GM08714 (cell line): ENCODE results near the gene DCP2.

ENCODE experiments used
- H3K4me3 ChIP-seq: fragments of 200-500 bp; sonication (Bioruptor generic); 2 replicates; pipeline ENCODE4 v1.5.1; 2014; ENCODE audit warnings: mild to moderate bottlenecking, low read length, inconsistent platforms
- ZNF274 ChIP-seq: IDR thresholded peaks from 2 replicates; pipeline ENCODE4 v1.6.1; 2012; ENCODE audit warnings: mild to moderate bottlenecking, low read depth, low read length

The DCP2 gene

DNA sequence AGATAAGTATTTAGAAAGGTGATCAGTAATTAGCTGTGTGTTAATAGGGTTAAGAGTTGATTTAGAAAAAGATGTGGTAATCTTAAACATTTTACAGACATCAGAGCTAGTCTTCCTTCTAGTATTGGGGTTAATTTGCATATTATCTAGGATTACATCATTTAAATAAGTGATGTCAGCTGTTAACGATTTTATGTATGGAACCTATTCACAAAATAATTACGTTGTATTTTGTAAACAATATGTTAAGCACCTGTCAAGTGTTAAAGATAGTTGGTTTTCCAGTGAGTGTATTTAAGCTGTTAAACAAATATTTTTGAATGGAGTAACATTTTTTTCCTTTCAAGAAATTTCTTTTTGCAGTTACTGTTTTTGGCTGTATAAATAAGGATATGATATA is 2.2 kb downstream of the DCP2 start:
- TF ChIP-seq ZNF274, result no peak
- peak overlapping the region; percentile 97; the same call in 1 of the 2 replicates for H3K4me3 ChIP-seq

DNA sequence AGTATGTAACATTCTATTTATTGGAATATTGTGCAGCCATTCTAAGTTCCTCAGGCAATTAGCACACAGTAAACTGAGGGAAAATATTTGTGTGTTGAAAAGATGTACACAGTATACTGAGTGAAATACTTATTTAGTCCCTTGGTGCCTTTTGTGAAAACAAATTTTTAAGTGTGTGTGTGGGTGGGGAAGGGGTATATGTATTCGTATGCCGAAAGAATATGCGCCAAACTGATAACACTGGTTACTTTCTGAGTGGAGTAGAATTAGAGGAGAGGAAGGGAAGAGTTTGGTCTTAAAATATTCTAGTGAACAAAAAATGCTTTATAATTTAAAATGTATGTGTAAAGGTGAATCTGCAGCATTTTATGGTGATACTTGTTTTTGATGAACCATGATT is 3.1 kb downstream of the DCP2 start:
- TF ChIP-seq ZNF274, result no peak
- H3K4me3 ChIP-seq, result no peak overlapping the region; the same call in 1 of the 2 replicates

DNA sequence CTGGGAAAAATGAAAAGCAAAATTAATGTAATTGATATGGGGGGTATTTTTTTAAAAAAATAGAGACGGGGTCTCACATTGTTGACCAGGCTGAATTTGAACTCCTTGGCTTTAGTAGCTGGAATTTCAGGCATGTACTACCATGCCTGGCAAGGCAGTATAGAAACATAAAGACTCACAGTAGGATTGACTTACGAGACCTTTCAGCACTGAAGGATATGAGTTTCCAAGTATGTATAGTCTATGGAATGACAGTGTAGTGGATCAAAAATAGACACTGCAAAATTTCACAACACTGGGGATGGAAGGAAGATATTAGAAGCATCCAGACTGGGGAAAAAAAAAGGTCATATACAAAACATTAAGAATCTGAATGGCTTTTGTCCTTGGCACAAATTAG is 6.8 kb downstream of the DCP2 start:
- no peak overlapping the region for H3K4me3 ChIP-seq
- no peak for TF ChIP-seq ZNF274

DNA sequence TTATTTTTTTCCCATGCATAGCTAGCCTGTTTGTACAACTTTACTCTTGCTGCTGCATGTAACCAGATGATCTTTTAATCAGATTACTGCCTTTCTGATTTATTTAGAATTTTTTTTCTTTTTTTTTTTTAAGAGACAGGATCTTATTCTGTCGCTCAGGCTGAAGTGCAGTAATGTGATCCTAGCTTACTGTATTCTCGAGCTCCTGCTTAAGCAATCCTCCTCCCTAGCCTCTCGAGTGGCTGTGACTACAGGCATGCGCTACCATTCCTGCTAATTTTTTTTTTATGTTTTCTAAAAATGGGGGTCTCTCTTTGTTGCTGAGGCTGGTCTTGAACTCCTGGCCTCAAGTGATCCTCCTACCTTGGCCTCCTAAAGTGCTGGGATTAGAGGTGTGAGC is 9.6 kb downstream of the DCP2 start:
- H3K4me3 ChIP-seq, result no peak overlapping the region
- TF ChIP-seq ZNF274, result no peak

DNA sequence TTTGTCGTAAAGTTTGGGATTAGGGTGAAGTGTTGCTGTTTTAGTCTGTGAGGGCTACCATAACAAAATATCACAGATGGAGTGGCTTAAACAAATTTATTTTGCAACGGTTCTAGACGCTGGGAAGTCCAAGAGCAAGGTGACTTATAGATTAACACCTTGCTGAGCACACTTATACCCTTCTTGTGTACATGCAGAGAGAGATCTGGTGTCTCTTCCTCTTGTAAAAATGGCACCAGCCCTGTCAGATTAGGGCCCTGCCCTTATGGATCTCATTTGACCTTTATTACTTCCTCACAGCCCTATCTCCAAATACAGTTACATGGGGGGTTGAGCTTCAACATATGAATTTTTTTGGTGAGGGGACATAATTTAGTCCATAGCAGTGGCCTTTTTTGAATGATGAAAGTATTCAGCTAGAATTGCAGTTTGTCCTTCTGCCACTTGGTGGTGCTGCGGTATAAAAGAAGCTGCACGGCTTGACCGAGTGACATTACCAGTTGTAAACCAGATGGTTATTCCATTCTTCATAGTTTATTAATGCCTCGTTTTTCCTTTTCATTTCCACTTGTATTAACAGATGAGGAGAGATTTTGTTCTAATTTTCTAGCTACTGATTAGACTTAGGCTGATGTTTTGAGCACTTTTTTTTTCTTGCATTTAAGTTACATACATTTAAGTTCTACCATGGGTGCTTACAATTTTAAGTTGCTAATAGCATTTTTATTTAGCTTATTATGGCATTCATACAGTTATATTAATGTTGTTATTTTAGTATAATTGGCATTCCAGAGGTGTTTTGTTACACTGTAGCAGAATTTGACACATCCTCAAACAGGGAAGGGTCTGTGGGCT is 19.4 kb downstream of the DCP2 start:
- TF ChIP-seq ZNF274, result no peak
- H3K4me3 ChIP-seq, result no peak overlapping the region

DNA sequence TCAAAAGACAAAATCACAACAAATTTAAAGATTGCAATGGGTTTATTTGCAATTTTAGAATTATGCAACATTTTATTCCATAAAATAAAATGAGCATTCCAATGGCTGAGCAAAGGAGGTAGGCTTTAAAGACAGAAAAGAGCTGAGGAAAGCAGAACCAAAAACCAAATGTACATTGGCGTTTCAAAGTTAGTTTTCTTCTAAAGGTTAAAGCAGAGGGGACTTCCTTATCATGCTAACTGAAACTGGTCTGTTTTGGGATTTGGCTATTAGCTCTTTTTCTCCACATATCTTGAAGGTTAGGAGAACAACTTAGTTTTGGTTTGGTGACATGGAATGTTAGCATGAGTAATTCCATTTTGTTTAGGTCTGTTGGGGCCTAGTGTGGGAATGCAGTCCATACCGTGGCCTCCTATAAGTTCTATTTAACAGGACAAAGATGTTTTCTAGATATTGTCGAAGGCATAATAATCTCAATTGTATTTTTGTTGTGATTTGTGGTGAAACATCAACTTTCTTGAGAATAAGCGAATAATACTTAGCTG is 20.3 kb downstream of the DCP2 start:
- TF ChIP-seq ZNF274, result no peak

DNA sequence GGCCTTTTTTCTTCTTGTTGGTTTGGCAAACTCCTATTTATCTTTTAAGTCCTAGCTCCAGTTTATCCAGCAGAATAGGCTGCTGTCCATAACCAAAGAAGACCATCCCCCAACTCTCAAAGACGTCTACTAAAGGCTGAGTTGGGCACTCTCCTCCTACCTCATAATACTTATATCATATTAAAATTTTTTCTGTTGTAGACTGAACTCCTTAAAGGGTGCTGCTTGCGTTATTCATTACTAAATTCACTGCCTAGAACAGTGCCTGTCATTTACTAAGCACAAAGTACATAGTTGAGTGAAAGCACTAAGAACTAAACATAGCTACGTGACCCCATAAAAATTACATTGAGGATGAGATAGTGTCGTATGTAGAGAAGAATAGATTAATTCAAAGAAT is 21.7 kb downstream of the DCP2 start:
- no peak overlapping the region for H3K4me3 ChIP-seq
- TF ChIP-seq ZNF274, result no peak

More for the DNA sequence above, 20.3 kb downstream of the DCP2 start:
- H3K4me3 ChIP-seq, result no peak overlapping the region

DNA sequence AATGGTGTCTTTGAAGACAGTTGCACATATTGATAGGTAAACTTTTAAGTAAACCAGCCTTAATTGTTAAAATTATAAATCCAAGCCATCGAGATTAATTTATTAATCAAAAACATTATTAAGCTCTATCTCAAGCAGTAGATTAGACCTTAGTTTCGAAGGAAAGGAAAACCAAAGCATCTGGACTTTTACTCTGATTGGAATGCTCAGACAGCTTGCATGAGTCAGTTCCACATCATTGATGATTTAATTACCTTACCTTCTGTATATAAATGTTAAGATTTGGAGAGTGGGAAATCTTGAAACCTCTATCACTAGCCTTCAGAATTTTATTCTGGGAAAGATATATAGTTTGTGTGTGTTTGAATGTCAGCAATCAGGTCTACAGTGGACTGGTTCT is 23.9 kb downstream of the DCP2 start:
- no peak overlapping the region for H3K4me3 ChIP-seq
- TF ChIP-seq ZNF274, result no peak

DNA sequence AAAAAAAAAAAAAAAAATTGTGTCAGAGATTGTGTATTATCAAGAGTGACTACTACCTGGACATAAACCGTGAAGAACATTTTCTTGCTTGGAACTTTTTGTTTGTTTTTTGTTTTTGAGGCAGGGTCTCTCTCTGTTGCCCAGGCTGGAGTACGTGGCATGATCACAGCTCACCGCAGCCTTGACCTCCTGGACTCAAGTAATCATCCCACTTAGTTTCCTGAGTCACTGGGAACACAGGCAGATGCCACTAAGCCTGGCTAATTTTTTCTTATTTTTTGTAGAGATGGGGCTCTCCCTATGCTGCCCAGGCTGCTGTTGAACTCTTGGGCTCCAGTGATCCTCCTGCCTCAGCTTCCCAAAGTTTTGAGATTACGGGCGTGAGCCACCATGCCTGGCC is 25.8 kb downstream of the DCP2 start:
- no peak for TF ChIP-seq ZNF274

DNA sequence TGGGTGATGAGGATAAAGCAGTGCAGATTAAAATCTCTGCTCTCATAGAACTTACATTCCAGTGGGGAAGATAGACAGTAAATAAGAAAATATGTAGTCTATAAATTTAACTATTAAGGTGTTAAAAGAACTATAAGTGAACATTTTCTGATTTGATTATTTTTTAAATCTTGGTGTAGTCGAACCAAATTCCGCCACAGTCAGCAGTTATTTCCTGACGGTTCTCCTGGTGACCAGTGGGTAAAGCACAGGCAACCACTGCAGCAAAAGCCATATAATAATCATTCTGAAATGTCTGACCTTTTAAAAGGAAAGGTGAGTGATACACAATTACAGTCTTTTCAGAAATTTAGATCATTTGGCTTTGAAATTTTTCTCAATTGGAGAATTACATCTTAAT is 27.2 kb downstream of the DCP2 start:
- no peak for TF ChIP-seq ZNF274
- no peak overlapping the region for H3K4me3 ChIP-seq

More for the DNA sequence above, 25.8 kb downstream of the DCP2 start:
- no peak overlapping the region for H3K4me3 ChIP-seq

DNA sequence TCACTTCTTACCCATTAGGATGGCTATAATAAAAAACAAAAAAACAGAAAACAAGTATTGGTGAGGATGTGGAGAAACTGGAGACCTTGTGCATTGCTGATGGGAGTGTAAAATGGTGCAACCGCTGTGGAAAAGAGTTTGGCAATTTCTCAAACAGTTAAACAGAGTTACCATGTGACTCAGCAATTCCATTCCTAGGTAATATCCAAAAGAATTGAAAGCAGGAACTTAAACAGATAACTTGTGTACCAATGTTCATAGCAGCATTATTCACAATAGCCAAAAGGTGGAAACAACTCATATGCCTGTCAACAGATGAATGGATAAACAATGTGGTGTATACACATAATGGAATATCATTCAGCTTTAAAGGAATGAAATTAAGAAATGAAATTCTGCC is 28.9 kb downstream of the DCP2 start:
- no peak for TF ChIP-seq ZNF274
- no peak overlapping the region for H3K4me3 ChIP-seq

DNA sequence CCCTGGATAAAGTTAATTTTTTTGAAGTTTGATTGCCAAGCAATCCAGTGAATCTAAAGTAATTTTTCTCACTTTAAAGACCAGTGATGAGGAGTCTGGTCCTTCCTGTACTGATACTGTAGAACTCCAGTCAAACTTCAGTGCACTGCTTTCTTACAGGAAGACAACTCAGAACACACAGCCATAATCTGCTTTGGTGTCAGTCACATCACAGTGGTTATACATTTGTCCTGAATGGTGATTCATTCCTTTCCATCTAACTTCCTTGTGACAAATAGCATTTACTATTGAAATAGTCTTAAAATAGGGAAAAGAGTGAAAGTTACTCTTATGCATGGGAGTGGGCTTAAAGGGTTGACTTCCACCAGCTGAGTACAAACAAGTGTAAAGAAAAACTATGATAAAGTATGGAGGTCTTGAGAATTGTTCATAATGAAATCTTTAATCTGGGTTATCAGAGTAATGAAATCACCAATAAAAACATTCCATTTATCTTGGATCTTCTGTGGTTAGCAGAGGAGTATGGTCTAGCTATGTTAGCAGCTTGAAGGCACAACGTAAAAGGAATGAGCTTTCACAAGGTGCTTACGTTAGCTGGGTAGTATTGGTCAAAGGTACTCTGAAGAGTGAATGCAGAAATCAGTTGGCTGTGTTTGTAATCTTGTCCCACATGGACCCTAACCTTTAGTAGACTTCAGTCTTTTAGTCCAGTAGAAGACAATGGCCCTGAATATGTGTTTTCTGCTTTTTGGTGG is 41.5 kb downstream of the DCP2 start:
- no peak overlapping the region for H3K4me3 ChIP-seq
- no peak for TF ChIP-seq ZNF274

DNA sequence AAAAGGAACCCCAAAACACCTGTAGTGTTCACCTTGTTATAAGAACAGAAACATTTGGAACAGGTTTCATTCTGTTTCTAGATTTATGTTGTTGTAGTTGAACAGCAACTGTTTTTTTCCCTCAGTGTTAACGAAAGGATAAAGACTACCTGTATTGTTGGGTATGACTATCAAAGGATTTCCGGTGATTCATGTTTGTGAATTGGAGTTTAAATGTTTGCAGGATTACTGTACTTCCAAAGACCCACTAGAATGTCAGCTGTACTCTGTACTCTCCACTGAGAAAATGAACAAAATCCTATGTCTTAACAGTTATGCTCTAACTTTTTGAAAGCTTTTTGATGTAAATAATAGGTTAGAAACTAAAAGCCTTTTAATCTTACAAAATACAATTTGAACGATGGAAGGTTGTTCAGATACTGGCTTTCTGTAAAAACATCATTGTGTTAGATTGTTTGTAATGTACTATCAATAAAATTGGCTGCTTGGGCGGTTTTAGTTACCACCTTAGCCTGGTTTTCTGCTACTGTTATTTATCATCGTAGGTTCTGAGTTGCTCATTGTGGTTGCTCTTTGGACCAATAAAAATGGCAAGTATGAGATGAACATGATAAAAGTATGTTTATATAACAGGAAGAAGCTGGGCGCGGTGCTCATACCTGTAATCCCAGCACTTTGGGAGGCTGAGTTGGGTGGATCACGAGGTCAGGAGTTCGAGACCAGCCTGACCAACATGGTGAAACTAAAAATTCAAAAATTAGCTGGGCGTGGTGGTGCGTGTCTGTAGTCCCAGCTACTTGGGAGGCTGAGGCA is 44.1 kb downstream of the DCP2 start:
- H3K4me3 ChIP-seq, result no peak overlapping the region
- no peak for TF ChIP-seq ZNF274

DNA sequence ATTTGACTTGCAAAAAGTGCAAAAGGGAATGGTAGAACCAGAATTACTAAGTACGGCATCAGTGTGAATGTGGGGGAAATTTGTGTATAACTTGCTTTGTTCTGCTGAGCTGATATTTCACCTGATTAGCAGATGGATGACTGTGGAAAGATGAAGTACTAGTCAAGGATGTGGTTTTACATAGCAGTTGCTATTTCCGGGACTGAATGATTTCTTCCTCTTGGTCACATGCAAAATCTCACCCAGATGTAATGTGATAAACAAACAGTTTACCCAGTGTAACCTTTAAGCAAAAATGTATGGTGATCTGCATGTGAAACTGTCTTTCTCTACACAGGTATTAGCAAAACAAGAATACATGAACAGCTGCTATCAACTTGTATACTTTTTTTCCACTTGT is 46.1 kb downstream of the DCP2 start:
- no peak for TF ChIP-seq ZNF274
- no peak overlapping the region for H3K4me3 ChIP-seq
